K562 (cell line): ENCODE measurements around the gene MVP. TPM values are rescaled to one million over a fixed set of nuclear protein-coding genes. Genes with fewer than 3 reads are reported as not detected.

Experiments used
- ARNT ChIP-seq, 2 experiments: fragments of 450-650 bp; IDR thresholded peaks; 2 replicates each; pipeline ENCODE4 v1.6.1; 2016; ENCODE audit warnings: mild to moderate bottlenecking in 1 of 2
- CEBPB ChIP-seq: fragments of 450-650 bp; IDR thresholded peaks from 2 replicates; pipeline ENCODE4 v1.6.1; 2016; ENCODE audit warnings: missing genetic modification characterization, missing compliant biosample characterization
- CXXC5 ChIP-seq: fragments of 250-450 bp; sonication (Bioruptor Pico); IDR thresholded peaks from 2 replicates; pipeline ENCODE4 v1.8.0; 2022; ENCODE audit warnings: inconsistent platforms, mild to moderate bottlenecking, moderate library complexity
- KAT7 ChIP-seq: sonication (generic); formaldehyde crosslinking; IDR thresholded peaks from 2 replicates; pipeline ENCODE4 v1.8.0; 2022; ENCODE audit warnings: missing genetic modification reagents, mild to moderate bottlenecking, borderline replicate concordance
- NCOR1 ChIP-seq: fragments of 450-650 bp; IDR thresholded peaks from 2 replicates; pipeline ENCODE4 v1.6.1; 2016; ENCODE audit warnings: mild to moderate bottlenecking, moderate library complexity
- PHB2 ChIP-seq: fragments of 450-650 bp; IDR thresholded peaks from 2 replicates; pipeline ENCODE4 v1.6.1; 2017; ENCODE audit warnings: low read depth
- RB1 ChIP-seq: fragments of 450-650 bp; IDR thresholded peaks from 2 replicates; pipeline ENCODE4 v1.6.1; 2017; ENCODE audit warnings: low read depth, mild to moderate bottlenecking
- SMC3 ChIP-seq: conservative IDR thresholded peaks from 2 replicates; pipeline ENCODE4 v1.6.1; 2011; ENCODE audit warnings: low read depth, low read length, improper control_type of control experiment; ENCODE audit not compliant: insufficient read depth
- YBX1 ChIP-seq: fragments of 450-650 bp; IDR thresholded peaks from 2 replicates; pipeline ENCODE4 v1.7.1; 2016; ENCODE audit warnings: mild to moderate bottlenecking
- ZEB2 ChIP-seq: fragments of 450-650 bp; IDR thresholded peaks from 2 replicates; pipeline ENCODE4 v1.6.1; 2016
- ZNF174 ChIP-seq: fragments of 250-450 bp; sonication (Bioruptor Pico); IDR thresholded peaks from 2 replicates; pipeline ENCODE4 v1.4.0; 2020; ENCODE audit warnings: mild to moderate bottlenecking
- ZNF232 ChIP-seq: sonication (generic); formaldehyde crosslinking; IDR thresholded peaks from 2 replicates; pipeline ENCODE4 v1.8.0; 2022; ENCODE audit warnings: mild to moderate bottlenecking, missing genetic modification reagents
- ZNF444 ChIP-seq: fragments of 250-450 bp; sonication (Bioruptor Pico); IDR thresholded peaks from 2 replicates; pipeline ENCODE4 v1.4.0; 2020; ENCODE audit warnings: mild to moderate bottlenecking, moderate library complexity
- polyA plus RNA-seq, 8 experiments: library from polyadenylated mRNA; depleted of rRNA in 4 of 8; stranded (reverse) in 5 of 8; unstranded in 3 of 8; fragments of >200 nt; fragmentation: Nextera tagmentation in 2 of 8; fragmentation: Illumina TruSeq in 1 of 8; extraction: Ambion mirVana in 2 of 8; extraction: Trizol in 1 of 8; gene quantifications; 2 replicates each; pipeline versions ENCODE4 v1.2.1 to v1.2.3, GENCODE V29; 2011 to 2014; ENCODE audit warnings: inconsistent platforms in 1 of 8, missing spikeins in 1 of 8
- total RNA-seq, 7 experiments: library from RNA; depleted of rRNA in 6 of 7; stranded (reverse); fragments of >200 nt in 6 of 7; fragmentation: Illumina TruSeq in 2 of 7; extraction: Trizol in 2 of 7; gene quantifications; 2 replicates each; pipeline versions ENCODE4 v1.2.1 to v1.2.3, GENCODE V29; 2011 to 2021; ENCODE audit warnings: low replicate concordance in 1 of 7
- TF ChIP-seq, protein P1 (sequence below): fragments of 250-450 bp; sonication (Bioruptor Pico); IDR thresholded peaks from 2 replicates; pipeline ENCODE4 v1.5.0; 2021
- TF ChIP-seq, protein P2 (sequence below), 2 experiments: fragments of 450-650 bp; conservative IDR thresholded peaks; 2 replicates each; pipeline ENCODE4 v1.6.1; 2017; ENCODE audit warnings: mild to moderate bottlenecking in 2 of 2, moderate library complexity in 2 of 2
- TF ChIP-seq, protein P3 (sequence below): fragments of 450-650 bp; IDR thresholded peaks from 2 replicates; pipeline ENCODE4 v1.6.1; 2017; ENCODE audit warnings: antibody characterized with exemption
- TF ChIP-seq, protein P4 (sequence below): fragments of 200-400 bp; formaldehyde crosslinking; IDR thresholded peaks from 2 replicates; pipeline ENCODE4 v1.6.1; 2017; ENCODE audit warnings: mild to moderate bottlenecking, low read depth, low read length, moderate library complexity
- TF ChIP-seq, protein P5 (sequence below): IDR thresholded peaks from 2 replicates; pipeline ENCODE4 v1.6.1; 2011; ENCODE audit not compliant: insufficient read length; ENCODE audit errors: extremely low read depth

MVP gene
- total and polyA plus RNA-seq, 9 of the 15 experiments (the other 6 are each of a cell fraction or from before 2014, with no cell fraction given) = 0.39 to 1.9 (median 0.76) TPM; not detected in 2

DNA sequence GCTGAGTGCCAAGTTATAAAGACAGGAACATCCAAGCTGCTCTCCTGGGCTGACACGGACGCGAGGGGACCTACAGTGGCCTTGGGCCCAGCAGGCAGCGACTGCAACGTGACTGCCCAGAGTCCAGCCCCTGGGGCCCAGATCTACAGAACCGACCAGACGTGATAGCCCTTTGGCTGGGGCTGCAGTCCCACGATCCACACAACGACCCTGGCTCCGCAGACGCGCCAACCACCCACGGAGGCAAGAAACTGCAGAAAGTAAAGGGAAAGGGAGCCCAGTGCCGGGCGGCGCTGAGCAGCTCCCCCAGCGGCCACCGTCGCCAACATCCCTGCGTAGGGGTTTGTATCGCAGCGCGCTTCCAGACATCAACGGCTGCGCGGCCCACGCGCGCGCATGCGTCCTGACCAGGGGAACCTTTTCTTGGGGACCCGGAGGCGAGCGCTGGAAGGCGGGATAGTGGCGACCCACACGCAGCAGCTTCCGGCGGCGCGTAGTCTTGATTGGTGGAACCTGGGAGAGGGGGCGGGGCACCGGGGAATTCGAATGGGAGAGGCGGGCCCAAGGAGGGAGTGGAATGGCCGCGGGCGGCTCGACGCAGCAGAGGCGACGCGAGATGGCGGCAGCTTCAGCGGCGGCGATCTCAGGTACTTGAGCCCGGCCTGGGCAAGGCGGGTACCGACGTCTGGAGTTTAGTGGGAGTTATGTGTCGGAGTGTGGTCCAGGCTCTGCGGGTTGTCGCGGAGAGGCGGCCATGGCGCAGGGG lies 29.9 kb upstream of the MVP start, which contains the start of gene KIF22 (continued):
- TF ChIP-seq, protein P1, sequence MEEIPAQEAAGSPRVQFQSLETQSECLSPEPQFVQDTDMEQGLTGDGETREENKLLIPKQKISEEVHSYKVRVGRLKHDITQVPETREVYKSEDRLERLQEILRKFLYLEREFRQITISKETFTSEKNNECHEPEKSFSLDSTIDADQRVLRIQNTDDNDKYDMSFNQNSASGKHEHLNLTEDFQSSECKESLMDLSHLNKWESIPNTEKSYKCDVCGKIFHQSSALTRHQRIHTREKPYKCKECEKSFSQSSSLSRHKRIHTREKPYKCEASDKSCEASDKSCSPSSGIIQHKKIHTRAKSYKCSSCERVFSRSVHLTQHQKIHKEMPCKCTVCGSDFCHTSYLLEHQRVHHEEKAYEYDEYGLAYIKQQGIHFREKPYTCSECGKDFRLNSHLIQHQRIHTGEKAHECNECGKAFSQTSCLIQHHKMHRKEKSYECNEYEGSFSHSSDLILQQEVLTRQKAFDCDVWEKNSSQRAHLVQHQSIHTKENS = no peak
- TF ChIP-seq PHB2 (0 out of 2 replicates have a peak, but pooled peaks have one; percentile 37), ARNT (IDR thresholded peaks at IDR 0.05) (no peak), KAT7 (CRISPR knock-in tag) (peak; percentile 79), ZNF232 (CRISPR knock-in tag) (0 out of 2 replicates have a peak, but pooled peaks have one; percentile 22), YBX1 (no peak), ZNF444 (CRISPR knock-in tag) (no peak), ZEB2 (peak; percentile 90; the same call in 1 of the 2 replicates), CXXC5 (CRISPR knock-in tag) (peak; percentile 98), ZNF174 (0 out of 2 replicates have a peak, but pooled peaks have one; percentile 58), NCOR1 (peak; percentile 69), SMC3 (peak; percentile 46; the same call in 1 of the 2 replicates), RB1 (peak; percentile 79; the same call in 1 of the 2 replicates), CEBPB (tag) (no peak)
- TF ChIP-seq, protein P2, sequence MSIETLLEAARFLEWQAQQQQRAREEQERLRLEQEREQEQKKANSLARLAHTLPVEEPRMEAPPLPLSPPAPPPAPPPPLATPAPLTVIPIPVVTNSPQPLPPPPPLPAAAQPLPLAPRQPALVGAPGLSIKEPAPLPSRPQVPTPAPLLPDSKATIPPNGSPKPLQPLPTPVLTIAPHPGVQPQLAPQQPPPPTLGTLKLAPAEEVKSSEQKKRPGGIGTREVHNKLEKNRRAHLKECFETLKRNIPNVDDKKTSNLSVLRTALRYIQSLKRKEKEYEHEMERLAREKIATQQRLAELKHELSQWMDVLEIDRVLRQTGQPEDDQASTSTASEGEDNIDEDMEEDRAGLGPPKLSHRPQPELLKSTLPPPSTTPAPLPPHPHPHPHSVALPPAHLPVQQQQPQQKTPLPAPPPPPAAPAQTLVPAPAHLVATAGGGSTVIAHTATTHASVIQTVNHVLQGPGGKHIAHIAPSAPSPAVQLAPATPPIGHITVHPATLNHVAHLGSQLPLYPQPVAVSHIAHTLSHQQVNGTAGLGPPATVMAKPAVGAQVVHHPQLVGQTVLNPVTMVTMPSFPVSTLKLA (conservative IDR thresholded peaks at IDR 0.05) = peak; percentile 89 to 92
- TF ChIP-seq, protein P3, sequence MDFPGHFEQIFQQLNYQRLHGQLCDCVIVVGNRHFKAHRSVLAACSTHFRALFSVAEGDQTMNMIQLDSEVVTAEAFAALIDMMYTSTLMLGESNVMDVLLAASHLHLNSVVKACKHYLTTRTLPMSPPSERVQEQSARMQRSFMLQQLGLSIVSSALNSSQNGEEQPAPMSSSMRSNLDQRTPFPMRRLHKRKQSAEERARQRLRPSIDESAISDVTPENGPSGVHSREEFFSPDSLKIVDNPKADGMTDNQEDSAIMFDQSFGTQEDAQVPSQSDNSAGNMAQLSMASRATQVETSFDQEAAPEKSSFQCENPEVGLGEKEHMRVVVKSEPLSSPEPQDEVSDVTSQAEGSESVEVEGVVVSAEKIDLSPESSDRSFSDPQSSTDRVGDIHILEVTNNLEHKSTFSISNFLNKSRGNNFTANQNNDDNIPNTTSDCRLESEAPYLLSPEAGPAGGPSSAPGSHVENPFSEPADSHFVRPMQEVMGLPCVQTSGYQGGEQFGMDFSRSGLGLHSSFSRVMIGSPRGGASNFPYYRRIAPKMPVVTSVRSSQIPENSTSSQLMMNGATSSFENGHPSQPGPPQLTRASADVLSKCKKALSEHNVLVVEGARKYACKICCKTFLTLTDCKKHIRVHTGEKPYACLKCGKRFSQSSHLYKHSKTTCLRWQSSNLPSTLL = no peak
- TF ChIP-seq, protein P4, sequence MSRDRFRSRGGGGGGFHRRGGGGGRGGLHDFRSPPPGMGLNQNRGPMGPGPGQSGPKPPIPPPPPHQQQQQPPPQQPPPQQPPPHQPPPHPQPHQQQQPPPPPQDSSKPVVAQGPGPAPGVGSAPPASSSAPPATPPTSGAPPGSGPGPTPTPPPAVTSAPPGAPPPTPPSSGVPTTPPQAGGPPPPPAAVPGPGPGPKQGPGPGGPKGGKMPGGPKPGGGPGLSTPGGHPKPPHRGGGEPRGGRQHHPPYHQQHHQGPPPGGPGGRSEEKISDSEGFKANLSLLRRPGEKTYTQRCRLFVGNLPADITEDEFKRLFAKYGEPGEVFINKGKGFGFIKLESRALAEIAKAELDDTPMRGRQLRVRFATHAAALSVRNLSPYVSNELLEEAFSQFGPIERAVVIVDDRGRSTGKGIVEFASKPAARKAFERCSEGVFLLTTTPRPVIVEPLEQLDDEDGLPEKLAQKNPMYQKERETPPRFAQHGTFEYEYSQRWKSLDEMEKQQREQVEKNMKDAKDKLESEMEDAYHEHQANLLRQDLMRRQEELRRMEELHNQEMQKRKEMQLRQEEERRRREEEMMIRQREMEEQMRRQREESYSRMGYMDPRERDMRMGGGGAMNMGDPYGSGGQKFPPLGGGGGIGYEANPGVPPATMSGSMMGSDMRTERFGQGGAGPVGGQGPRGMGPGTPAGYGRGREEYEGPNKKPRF = no peak
- TF ChIP-seq, protein P5, sequence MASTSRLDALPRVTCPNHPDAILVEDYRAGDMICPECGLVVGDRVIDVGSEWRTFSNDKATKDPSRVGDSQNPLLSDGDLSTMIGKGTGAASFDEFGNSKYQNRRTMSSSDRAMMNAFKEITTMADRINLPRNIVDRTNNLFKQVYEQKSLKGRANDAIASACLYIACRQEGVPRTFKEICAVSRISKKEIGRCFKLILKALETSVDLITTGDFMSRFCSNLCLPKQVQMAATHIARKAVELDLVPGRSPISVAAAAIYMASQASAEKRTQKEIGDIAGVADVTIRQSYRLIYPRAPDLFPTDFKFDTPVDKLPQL = no peak
